ENCODE measurements around the gene ZP2.
A peak's percentile ranks its signal among the peaks of the same experiment; 100 is the strongest.

ZP2 gene

GRCh38 chr16:21233521-21234150, 22.3 kb upstream of the ZP2 start, which contains the start of gene ANKS4B:
Gene ANKS4B, plus strand, starts transcription at chr16:21233699. Its CDS starts 39 bp downstream, at chr16:21233738.
- H3K27ac ChIP-seq (ENCODE audit: low read depth, low read length) = no peak within 1 kb of the TSS
- H3K27me3 ChIP-seq (ENCODE audit: control insufficient read depth, insufficient read depth, low read length) = 0 out of 2 replicates have a peak, but pooled peaks cover 3% of the 10 kb centered on the region
- H3K4me1 ChIP-seq (ENCODE audit: control insufficient read depth, insufficient read depth, low read length) = no peaks in the 10 kb centered on the region
- no peaks in the 10 kb centered on the region for H3K9me3 ChIP-seq (ENCODE audit: control insufficient read depth, insufficient read depth, low read depth, low read length)
- H3K36me3 ChIP-seq (ENCODE audit: control insufficient read depth, insufficient read depth, low read length) = no peaks in the 10 kb centered on the region
- no peak within 1 kb of the TSS for H3K9ac ChIP-seq (ENCODE audit: low read length)
- no peak within 1 kb of the TSS for H3K4me3 ChIP-seq (ENCODE audit: low read depth, low read length)

GRCh38 chr16:21233045-21233520, 21.7 kb upstream of the ZP2 start:
- H3K4me1 ChIP-seq (ENCODE audit: control insufficient read depth, insufficient read depth, low read length) = no peaks in the 10 kb centered on the region

GRCh38 chr16:21228361-21228872, 17.0 kb upstream of the ZP2 start:
- Histone ChIP-seq H3K27me3 (ENCODE audit: control insufficient read depth, insufficient read depth, low read length) (no peaks in the 10 kb centered on the region), H3K9ac (ENCODE audit: low read length) (no peak overlapping the region), H3K4me3 (ENCODE audit: low read depth, low read length) (no peak overlapping the region), H3K4me1 (ENCODE audit: control insufficient read depth, insufficient read depth, low read length) (peaks cover 8% of the 10 kb centered on the region), H3K36me3 (ENCODE audit: control insufficient read depth, insufficient read depth, low read length) (no peaks in the 10 kb centered on the region), H3K27ac (ENCODE audit: low read depth, low read length) (no peak overlapping the region), H3K9me3 (ENCODE audit: control insufficient read depth, insufficient read depth, low read depth, low read length) (no peaks in the 10 kb centered on the region)

More at GRCh38 chr16:21233045-21233520, 21.7 kb upstream of the ZP2 start:
- no peak overlapping the region for H3K4me3 ChIP-seq (ENCODE audit: low read depth, low read length)
- no peak overlapping the region for H3K9ac ChIP-seq (ENCODE audit: low read length)
- H3K27ac ChIP-seq (ENCODE audit: low read depth, low read length) = no peak overlapping the region
- H3K27me3 ChIP-seq (ENCODE audit: control insufficient read depth, insufficient read depth, low read length) = 0 out of 2 replicates have a peak, but pooled peaks cover 3% of the 10 kb centered on the region
- H3K36me3 ChIP-seq (ENCODE audit: control insufficient read depth, insufficient read depth, low read length) = no peaks in the 10 kb centered on the region
- H3K9me3 ChIP-seq (ENCODE audit: control insufficient read depth, insufficient read depth, low read depth, low read length) = no peaks in the 10 kb centered on the region

GRCh38 chr16:21227866-21228265, 16.5 kb upstream of the ZP2 start:
- no peaks in the 10 kb centered on the region for H3K36me3 ChIP-seq (ENCODE audit: control insufficient read depth, insufficient read depth, low read length)
- H3K27ac ChIP-seq (ENCODE audit: low read depth, low read length) = no peak overlapping the region
- no peaks in the 10 kb centered on the region for H3K9me3 ChIP-seq (ENCODE audit: control insufficient read depth, insufficient read depth, low read depth, low read length)
- H3K4me1 ChIP-seq (ENCODE audit: control insufficient read depth, insufficient read depth, low read length) = peaks cover 12% of the 10 kb centered on the region
- no peak overlapping the region for H3K4me3 ChIP-seq (ENCODE audit: low read depth, low read length)
- H3K9ac ChIP-seq (ENCODE audit: low read length) = no peak overlapping the region
- no peaks in the 10 kb centered on the region for H3K27me3 ChIP-seq (ENCODE audit: control insufficient read depth, insufficient read depth, low read length)

- H3K9me3 ChIP-seq (ENCODE audit: control insufficient read depth, insufficient read depth, low read depth, low read length) = no peaks in the 10 kb centered on the region
- no peak overlapping the region for H3K4me3 ChIP-seq (ENCODE audit: low read depth, low read length)
- H3K4me1 ChIP-seq (ENCODE audit: control insufficient read depth, insufficient read depth, low read length) = peaks cover 20% of the 10 kb centered on the region
- no peak overlapping the region for H3K27ac ChIP-seq (ENCODE audit: low read depth, low read length)
- H3K27me3 ChIP-seq (ENCODE audit: control insufficient read depth, insufficient read depth, low read length) = no peaks in the 10 kb centered on the region
- no peak overlapping the region for H3K9ac ChIP-seq (ENCODE audit: low read length)
- H3K36me3 ChIP-seq (ENCODE audit: control insufficient read depth, insufficient read depth, low read length) = no peaks in the 10 kb centered on the region
These were observed 15.4 kb upstream of the ZP2 start for GRCh38 chr16:21226749-21227148.

GRCh38 chr16:21224800-21225199, 13.4 kb upstream of the ZP2 start:
- H3K27ac ChIP-seq (ENCODE audit: low read depth, low read length) = no peak overlapping the region
- H3K9ac ChIP-seq (ENCODE audit: low read length) = no peak overlapping the region
- H3K4me3 ChIP-seq (ENCODE audit: low read depth, low read length) = no peak overlapping the region
- H3K27me3 ChIP-seq (ENCODE audit: control insufficient read depth, insufficient read depth, low read length) = no peaks in the 10 kb centered on the region; the same call in 1 of the 2 replicates
- H3K36me3 ChIP-seq (ENCODE audit: control insufficient read depth, insufficient read depth, low read length) = no peaks in the 10 kb centered on the region
- peaks cover 3% of the 10 kb centered on the region; the same call in 1 of the 2 replicates for H3K9me3 ChIP-seq (ENCODE audit: control insufficient read depth, insufficient read depth, low read depth, low read length)
- peaks cover 32% of the 10 kb centered on the region for H3K4me1 ChIP-seq (ENCODE audit: control insufficient read depth, insufficient read depth, low read length)

GRCh38 chr16:21223787-21224186, 12.4 kb upstream of the ZP2 start:
- peaks cover 32% of the 10 kb centered on the region for H3K4me1 ChIP-seq (ENCODE audit: control insufficient read depth, insufficient read depth, low read length)
- H3K27me3 ChIP-seq (ENCODE audit: control insufficient read depth, insufficient read depth, low read length) = no peaks in the 10 kb centered on the region; the same call in 1 of the 2 replicates
- no peaks in the 10 kb centered on the region for H3K36me3 ChIP-seq (ENCODE audit: control insufficient read depth, insufficient read depth, low read length)
- H3K9ac ChIP-seq (ENCODE audit: low read length) = no peak overlapping the region
- peaks cover 3% of the 10 kb centered on the region; the same call in 1 of the 2 replicates for H3K9me3 ChIP-seq (ENCODE audit: control insufficient read depth, insufficient read depth, low read depth, low read length)
- no peak overlapping the region for H3K27ac ChIP-seq (ENCODE audit: low read depth, low read length)
- no peak overlapping the region for H3K4me3 ChIP-seq (ENCODE audit: low read depth, low read length)

- peak overlapping the region; percentile 27; the same call in 1 of the 2 replicates for H3K4me3 ChIP-seq (ENCODE audit: low read depth, low read length)
- peaks cover 32% of the 10 kb centered on the region for H3K4me1 ChIP-seq (ENCODE audit: control insufficient read depth, insufficient read depth, low read length)
- no peak overlapping the region; the same call in 1 of the 2 replicates for H3K27ac ChIP-seq (ENCODE audit: low read depth, low read length)
- H3K27me3 ChIP-seq (ENCODE audit: control insufficient read depth, insufficient read depth, low read length) = no peaks in the 10 kb centered on the region; the same call in 1 of the 2 replicates
- peaks cover 3% of the 10 kb centered on the region; the same call in 1 of the 2 replicates for H3K9me3 ChIP-seq (ENCODE audit: control insufficient read depth, insufficient read depth, low read depth, low read length)
- H3K36me3 ChIP-seq (ENCODE audit: control insufficient read depth, insufficient read depth, low read length) = no peaks in the 10 kb centered on the region
- H3K9ac ChIP-seq (ENCODE audit: low read length) = no peak overlapping the region
These were observed 11.3 kb upstream of the ZP2 start for GRCh38 chr16:21222495-21223337.

- Histone ChIP-seq H3K4me3 (ENCODE audit: low read depth, low read length) (no peak overlapping the region), H3K4me1 (ENCODE audit: control insufficient read depth, insufficient read depth, low read length) (peaks cover 32% of the 10 kb centered on the region), H3K27ac (ENCODE audit: low read depth, low read length) (no peak overlapping the region), H3K27me3 (ENCODE audit: control insufficient read depth, insufficient read depth, low read length) (no peaks in the 10 kb centered on the region; the same call in 1 of the 2 replicates), H3K9ac (ENCODE audit: low read length) (no peak overlapping the region), H3K9me3 (ENCODE audit: control insufficient read depth, insufficient read depth, low read depth, low read length) (peaks cover 3% of the 10 kb centered on the region; the same call in 1 of the 2 replicates), H3K36me3 (ENCODE audit: control insufficient read depth, insufficient read depth, low read length) (no peaks in the 10 kb centered on the region)
These were observed 8.2 kb upstream of the ZP2 start for GRCh38 chr16:21219551-21219950.

- Histone ChIP-seq H3K9me3 (ENCODE audit: control insufficient read depth, insufficient read depth, low read depth, low read length) (peaks cover 3% of the 10 kb centered on the region; the same call in 1 of the 2 replicates), H3K36me3 (ENCODE audit: control insufficient read depth, insufficient read depth, low read length) (no peaks in the 10 kb centered on the region), H3K27me3 (ENCODE audit: control insufficient read depth, insufficient read depth, low read length) (no peaks in the 10 kb centered on the region; the same call in 1 of the 2 replicates), H3K4me1 (ENCODE audit: control insufficient read depth, insufficient read depth, low read length) (peaks cover 23% of the 10 kb centered on the region), H3K9ac (ENCODE audit: low read length) (no peak overlapping the region), H3K27ac (ENCODE audit: low read depth, low read length) (no peak overlapping the region), H3K4me3 (ENCODE audit: low read depth, low read length) (no peak overlapping the region)
These were observed 6.8 kb upstream of the ZP2 start for GRCh38 chr16:21218153-21218552.
